ENCODE results near the gene FAM228B.

FAM228B gene

DNA sequence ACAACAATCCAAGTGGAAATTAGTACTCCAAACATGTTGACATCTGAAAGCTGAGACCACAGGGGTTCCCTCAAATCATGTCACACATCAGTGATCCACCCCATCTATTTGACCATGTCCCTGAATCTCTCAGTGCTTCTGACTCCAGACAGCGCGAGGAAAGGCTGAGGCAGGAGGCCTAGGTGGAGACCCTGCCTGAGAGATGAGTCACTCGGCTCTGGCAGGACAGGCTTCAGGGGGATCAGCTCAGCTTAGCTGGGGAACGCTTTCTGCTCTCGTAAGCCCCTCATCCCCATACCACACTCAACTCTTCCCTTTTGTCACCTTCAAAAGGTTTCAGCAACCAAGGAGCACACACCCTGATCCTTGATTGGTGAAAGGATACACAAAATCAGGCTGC, 45.8 kb downstream of the FAM228B start:
- DNase-seq (ENCODE audit: low read depth), result no peak
- H3K4me3 ChIP-seq (ENCODE audit: low read depth, low read length), result no peak overlapping the region
- TF ChIP-seq, protein P1, sequence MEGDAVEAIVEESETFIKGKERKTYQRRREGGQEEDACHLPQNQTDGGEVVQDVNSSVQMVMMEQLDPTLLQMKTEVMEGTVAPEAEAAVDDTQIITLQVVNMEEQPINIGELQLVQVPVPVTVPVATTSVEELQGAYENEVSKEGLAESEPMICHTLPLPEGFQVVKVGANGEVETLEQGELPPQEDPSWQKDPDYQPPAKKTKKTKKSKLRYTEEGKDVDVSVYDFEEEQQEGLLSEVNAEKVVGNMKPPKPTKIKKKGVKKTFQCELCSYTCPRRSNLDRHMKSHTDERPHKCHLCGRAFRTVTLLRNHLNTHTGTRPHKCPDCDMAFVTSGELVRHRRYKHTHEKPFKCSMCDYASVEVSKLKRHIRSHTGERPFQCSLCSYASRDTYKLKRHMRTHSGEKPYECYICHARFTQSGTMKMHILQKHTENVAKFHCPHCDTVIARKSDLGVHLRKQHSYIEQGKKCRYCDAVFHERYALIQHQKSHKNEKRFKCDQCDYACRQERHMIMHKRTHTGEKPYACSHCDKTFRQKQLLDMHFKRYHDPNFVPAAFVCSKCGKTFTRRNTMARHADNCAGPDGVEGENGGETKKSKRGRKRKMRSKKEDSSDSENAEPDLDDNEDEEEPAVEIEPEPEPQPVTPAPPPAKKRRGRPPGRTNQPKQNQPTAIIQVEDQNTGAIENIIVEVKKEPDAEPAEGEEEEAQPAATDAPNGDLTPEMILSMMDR (conservative IDR thresholded peaks at IDR 0.05; ENCODE audit: low read depth, low read length), result no peak

DNA sequence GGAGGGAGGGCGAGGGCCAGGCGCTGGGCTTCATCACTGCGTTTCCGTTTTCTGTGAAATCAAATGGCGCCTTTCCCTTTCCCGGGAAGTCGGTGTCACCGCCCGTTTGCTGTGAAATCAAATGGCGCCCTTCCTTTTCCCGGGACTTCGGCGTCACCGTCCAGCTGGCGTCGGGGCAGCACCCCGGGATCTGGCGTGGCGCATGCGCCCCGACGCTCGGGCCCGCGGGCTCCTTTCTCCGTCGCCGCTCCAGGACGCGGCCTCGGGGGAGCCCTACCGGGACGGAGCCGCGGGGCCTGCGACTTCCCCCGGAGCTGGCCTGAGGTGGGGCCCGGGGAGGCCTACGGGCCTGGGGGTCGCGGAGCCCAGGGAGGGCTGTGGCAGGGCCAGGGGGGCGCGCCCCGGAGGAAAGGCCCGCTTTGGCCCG, 51.6 kb downstream of the FAM228B start, which contains the start of gene FAM228A:
FAM228A (plus strand) TSS at position 203 of the 427 bp plus-strand sequence. CDS start 428 bp downstream, outside the sequence.
- peak within 1 kb of the TSS; percentile 11 for H3K4me3 ChIP-seq (ENCODE audit: low read depth, low read length)
- no peak for DNase-seq (ENCODE audit: low read depth)
- TF ChIP-seq, protein P1 (conservative IDR thresholded peaks at IDR 0.05; ENCODE audit: low read depth, low read length), result no peak

DNA sequence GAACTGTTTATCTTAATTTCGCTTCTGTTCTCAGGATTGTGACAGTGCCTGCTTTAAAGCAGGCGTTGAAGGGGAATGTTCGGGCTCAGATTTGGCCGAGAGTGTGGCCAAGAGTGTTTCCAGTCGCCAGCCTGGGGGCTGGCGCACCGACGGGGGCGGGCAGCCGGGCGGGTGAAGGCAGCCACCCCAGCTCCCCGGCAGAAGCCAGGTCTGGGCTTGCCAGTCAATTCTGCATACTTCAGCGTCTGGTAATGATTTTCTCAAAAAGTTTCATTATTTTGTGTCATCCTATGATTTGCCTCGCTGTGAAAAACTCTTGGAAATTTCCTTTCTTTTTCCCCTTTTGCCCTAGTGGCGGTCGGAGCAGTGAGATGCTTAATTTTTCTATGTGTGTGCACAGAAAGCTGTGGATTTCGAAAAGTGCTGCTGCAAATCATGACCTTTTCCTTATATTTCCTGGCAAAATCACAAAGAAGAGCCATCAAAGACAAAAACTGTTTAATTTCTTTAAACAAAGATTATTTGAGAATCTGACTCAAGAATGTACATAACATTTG, 52.4 kb downstream of the FAM228B start:
- no peak for DNase-seq (ENCODE audit: low read depth)
- peak overlapping the region; percentile 11 for H3K4me3 ChIP-seq (ENCODE audit: low read depth, low read length)
- TF ChIP-seq, protein P1 (conservative IDR thresholded peaks at IDR 0.05; ENCODE audit: low read depth, low read length), result no peak

DNA sequence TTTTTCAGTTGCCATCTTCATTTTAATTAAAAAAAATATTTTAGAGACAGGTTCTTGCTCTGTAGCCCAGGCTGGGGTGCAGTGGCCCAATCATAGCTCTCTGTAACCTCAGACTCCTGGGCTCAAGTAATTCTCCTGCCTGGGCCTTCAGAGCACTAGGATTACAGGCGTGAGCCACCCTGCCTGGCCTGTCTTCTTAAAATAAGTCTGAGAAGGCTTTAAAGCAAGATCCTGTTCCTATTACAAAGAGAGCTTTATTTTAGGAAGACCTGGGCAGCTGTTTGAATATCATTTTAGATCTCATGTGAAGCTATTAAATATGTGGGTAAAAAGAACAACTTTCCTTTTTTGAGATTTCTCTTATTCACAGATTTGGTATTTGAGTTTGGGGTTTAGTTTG, 53.1 kb downstream of the FAM228B start:
- TF ChIP-seq, protein P1 (conservative IDR thresholded peaks at IDR 0.05; ENCODE audit: low read depth, low read length), result no peak
- H3K4me3 ChIP-seq (ENCODE audit: low read depth, low read length), result no peak overlapping the region
- no peak for DNase-seq (ENCODE audit: low read depth)

DNA sequence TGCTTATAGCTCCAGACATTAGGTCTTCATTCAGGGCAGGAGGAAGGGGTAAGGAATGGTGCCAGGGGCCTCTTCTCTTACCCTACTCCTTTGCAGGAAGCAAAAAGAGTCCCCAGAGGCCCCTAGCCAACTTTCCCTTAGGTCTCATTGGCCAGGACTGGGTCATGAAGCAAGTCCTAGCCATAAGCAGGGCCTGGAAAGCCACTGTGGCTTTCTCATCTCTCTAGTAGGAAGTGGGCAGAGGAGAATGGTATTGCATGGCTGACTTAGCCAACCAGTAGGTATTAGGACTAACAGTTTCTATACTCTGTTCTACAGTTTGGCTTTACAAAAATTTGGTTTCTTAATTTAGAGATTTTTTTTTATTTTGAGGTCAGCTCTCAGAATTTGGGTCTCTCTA, 56.4 kb downstream of the FAM228B start:
- TF ChIP-seq, protein P1 (conservative IDR thresholded peaks at IDR 0.05; ENCODE audit: low read depth, low read length), result no peak
- no peak for DNase-seq (ENCODE audit: low read depth)
- no peak overlapping the region for H3K4me3 ChIP-seq (ENCODE audit: low read depth, low read length)

DNA sequence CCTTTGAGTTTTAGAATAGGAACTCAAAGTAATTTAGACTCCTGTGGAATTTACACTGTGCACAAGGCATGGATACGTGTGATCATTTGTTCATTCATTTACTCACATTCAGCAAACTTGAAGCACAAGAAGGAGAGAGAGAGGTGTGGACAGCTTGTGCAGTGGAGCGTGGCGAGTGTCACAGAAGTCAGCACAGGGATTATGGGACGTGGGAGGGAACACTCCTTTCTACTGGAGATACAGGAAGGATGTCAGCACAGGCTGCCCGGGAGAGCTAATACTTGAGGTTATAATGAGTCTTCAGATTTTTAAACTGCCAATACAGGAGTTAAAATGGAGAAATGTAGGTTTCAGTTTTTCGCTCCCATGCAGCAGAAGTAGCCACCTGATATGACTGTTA, 58.6 kb downstream of the FAM228B start:
- TF ChIP-seq, protein P1 (conservative IDR thresholded peaks at IDR 0.05; ENCODE audit: low read depth, low read length), result no peak
- no peak for DNase-seq (ENCODE audit: low read depth)
- H3K4me3 ChIP-seq (ENCODE audit: low read depth, low read length), result no peak overlapping the region

DNA sequence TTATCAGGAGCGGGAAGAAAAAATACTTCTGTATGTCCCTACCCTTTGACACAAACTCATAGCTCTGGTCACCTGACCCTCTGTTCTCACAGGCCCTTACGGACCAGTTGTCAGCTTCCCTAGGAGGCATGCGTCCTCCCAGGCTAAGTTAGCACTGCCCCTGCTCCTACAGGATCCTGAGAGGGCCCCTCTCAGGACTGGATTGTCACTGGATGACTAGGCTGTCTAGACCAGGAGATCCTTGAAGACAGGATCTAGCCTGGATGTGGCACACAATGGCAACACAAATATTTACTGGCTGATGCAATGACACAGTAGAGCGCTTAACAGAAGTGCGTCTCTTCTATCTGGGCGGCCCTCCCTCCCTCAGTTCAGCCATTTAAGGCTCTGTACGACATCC, 59.2 kb downstream of the FAM228B start:
- H3K4me3 ChIP-seq (ENCODE audit: low read depth, low read length), result no peak overlapping the region

More for the DNA sequence above, 59.2 kb downstream of the FAM228B start:
- DNase-seq (ENCODE audit: low read depth), result no peak
- TF ChIP-seq, protein P1 (conservative IDR thresholded peaks at IDR 0.05; ENCODE audit: low read depth, low read length), result no peak
